Choroid plexus epithelial cell (primary cell): ENCODE results near the gene TUBB2B.

Experiments used
- DNase-seq: peaks from one replicate; pipeline ENCODE4 v3.0.0-alpha.2; 2010; ENCODE audit warnings: low read depth
- H3K4me3 ChIP-seq: 2 replicates; pipeline ENCODE4 v1.5.1; 2011; ENCODE audit warnings: low read depth, mild to moderate bottlenecking, control low read depth, low read length, moderate library complexity
- TF ChIP-seq, protein P1 (sequence below): conservative IDR thresholded peaks from 2 replicates; pipeline ENCODE4 v1.5.1; 2011; ENCODE audit warnings: low read depth, mild to moderate bottlenecking, control low read depth, inconsistent platforms, low read length, moderate library complexity

The TUBB2B gene

GRCh38 chr6:3239110-3239830 is 11.8 kb upstream of the TUBB2B start:
- TF ChIP-seq, protein P1, sequence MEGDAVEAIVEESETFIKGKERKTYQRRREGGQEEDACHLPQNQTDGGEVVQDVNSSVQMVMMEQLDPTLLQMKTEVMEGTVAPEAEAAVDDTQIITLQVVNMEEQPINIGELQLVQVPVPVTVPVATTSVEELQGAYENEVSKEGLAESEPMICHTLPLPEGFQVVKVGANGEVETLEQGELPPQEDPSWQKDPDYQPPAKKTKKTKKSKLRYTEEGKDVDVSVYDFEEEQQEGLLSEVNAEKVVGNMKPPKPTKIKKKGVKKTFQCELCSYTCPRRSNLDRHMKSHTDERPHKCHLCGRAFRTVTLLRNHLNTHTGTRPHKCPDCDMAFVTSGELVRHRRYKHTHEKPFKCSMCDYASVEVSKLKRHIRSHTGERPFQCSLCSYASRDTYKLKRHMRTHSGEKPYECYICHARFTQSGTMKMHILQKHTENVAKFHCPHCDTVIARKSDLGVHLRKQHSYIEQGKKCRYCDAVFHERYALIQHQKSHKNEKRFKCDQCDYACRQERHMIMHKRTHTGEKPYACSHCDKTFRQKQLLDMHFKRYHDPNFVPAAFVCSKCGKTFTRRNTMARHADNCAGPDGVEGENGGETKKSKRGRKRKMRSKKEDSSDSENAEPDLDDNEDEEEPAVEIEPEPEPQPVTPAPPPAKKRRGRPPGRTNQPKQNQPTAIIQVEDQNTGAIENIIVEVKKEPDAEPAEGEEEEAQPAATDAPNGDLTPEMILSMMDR: peak; percentile 18
- no peak for DNase-seq
- H3K4me3 ChIP-seq: no peak overlapping the region

GRCh38 chr6:3237761-3238662 is 10.6 kb upstream of the TUBB2B start:
- TF ChIP-seq, protein P1: no peak
- peak; percentile 59 for DNase-seq
- no peak overlapping the region for H3K4me3 ChIP-seq

DNA sequence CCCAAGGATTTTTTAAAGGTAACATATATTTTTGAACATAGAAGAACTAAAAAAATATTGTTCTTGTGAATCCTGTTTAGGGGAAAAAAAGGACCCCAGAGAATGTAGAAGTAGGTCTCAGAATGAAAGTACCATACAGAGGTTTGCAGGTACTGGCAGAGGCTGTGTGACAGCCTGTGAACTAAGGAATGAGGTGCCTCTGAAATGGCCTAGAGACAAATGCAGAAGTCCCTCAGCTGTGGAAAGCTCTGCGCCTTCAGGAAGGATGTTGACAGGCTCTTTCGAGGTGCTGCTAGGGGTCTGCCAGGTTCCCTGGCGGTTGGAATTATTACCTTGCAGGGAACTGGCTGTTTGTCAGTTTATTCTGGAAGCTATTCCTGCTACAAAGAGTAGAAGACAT is 8.6 kb upstream of the TUBB2B start:
- H3K4me3 ChIP-seq: no peak overlapping the region
- TF ChIP-seq, protein P1: no peak
- DNase-seq: no peak

DNA sequence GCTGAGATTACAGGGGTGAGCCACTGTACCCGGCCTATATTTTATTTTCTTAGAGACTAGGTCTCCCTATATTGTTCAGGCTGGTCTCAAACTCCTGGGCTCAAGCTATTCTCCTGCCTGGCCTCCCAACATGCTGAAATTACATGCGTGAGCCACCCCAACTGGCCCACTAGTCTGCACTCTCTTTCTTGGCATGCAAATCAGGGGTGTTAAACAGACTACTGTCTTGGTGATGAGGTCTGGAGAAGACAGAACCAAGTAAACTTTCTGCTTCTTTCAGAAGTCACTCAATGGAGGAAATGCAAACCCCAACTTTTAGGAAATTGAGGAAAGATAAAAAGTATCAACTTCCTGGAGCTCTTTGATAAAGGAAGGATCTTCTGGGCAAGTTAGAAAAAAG is 8.0 kb upstream of the TUBB2B start:
- H3K4me3 ChIP-seq: no peak overlapping the region
- TF ChIP-seq, protein P1: no peak
- DNase-seq: no peak

DNA sequence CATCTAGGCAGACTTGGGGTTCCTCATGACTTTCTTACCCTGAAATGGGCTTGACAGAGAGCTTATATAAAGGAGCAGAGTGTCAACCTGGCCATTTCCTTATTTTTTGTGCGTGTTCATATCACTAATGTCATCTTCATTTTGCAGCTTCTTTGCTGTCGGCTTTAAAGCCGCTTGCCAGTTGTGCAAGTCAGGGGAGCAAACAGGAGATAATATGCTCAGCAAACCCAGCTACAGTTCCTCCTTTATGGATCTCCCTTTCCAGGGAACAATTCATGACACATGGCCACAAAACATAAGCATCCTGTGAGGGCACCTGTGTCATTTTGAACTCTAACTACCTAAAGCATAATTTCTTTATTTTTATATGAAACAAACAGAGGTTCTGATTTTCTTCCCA is 6.5 kb upstream of the TUBB2B start:
- no peak for DNase-seq
- TF ChIP-seq, protein P1: no peak
- no peak overlapping the region for H3K4me3 ChIP-seq

GRCh38 chr6:3233321-3233720 is 5.9 kb upstream of the TUBB2B start:
- no peak overlapping the region for H3K4me3 ChIP-seq
- TF ChIP-seq, protein P1: no peak
- no peak for DNase-seq
